LHCN-M2 (cell line): ENCODE data around the gene NLRP5. TPM values are rescaled to one million over a fixed set of nuclear protein-coding genes. Genes with fewer than 3 reads are reported as not detected.
A peak's percentile ranks its signal among the peaks of the same experiment; 100 is the strongest.
"Not testable (repeated sequence)": the region's sequence is repeated elsewhere in the genome, so short reads cannot be mapped to it uniquely, and the experiment has no call there.

ENCODE experiments used
- DNase-seq: peaks from one replicate; pipeline ENCODE4 v3.0.0-alpha.2; 2012; ENCODE audit warnings: low read depth
- total RNA-seq: library from RNA; depleted of rRNA; stranded (reverse); fragments of >200 nt; gene quantifications from 2 replicates; pipeline ENCODE4 v1.2.3, GENCODE V29; 2014

The NLRP5 gene
- total RNA-seq, 1 experiment from 2014 or later = not detected

GRCh38 chr19:56076498-56076897 lies 89.9 kb downstream of the NLRP5 start:
- DNase-seq = peak; percentile 46

GRCh38 chr19:56079609-56080008 lies 93.0 kb downstream of the NLRP5 start:
- no peak for DNase-seq

- DNase-seq = peak; percentile 76
These were observed 94.3 kb downstream of the NLRP5 start for GRCh38 chr19:56080669-56081401.

GRCh38 chr19:56083668-56084067 lies 97.1 kb downstream of the NLRP5 start:
- DNase-seq = no peak

- no peak for DNase-seq
These were observed 98.4 kb downstream of the NLRP5 start for GRCh38 chr19:56084835-56085536.

GRCh38 chr19:56085571-56086275 lies 99.1 kb downstream of the NLRP5 start:
- no peak for DNase-seq

GRCh38 chr19:56086671-56087430 lies 100.3 kb downstream of the NLRP5 start:
- no peak for DNase-seq

- no peak for DNase-seq
These were observed 101.3 kb downstream of the NLRP5 start for GRCh38 chr19:56087647-56088496.

- no peak for DNase-seq
These were observed 102.1 kb downstream of the NLRP5 start for GRCh38 chr19:56088497-56089215.

- DNase-seq = no peak
These were observed 102.8 kb downstream of the NLRP5 start for GRCh38 chr19:56089344-56089743.

GRCh38 chr19:56091066-56091490 lies 104.5 kb downstream of the NLRP5 start:
- peak; percentile 46 for DNase-seq

GRCh38 chr19:56091751-56092546 lies 105.4 kb downstream of the NLRP5 start:
- no peak for DNase-seq

- no peak for DNase-seq
These were observed 106.4 kb downstream of the NLRP5 start for GRCh38 chr19:56092685-56093631.

GRCh38 chr19:56094449-56094848 lies 107.9 kb downstream of the NLRP5 start:
- no peak for DNase-seq

GRCh38 chr19:56096665-56097064 lies 110.1 kb downstream of the NLRP5 start:
- DNase-seq = no peak

GRCh38 chr19:56097306-56097705 lies 110.7 kb downstream of the NLRP5 start:
- no peak for DNase-seq

- no peak for DNase-seq
These were observed 111.2 kb downstream of the NLRP5 start for GRCh38 chr19:56097776-56098175.

- DNase-seq = not testable (repeated sequence)
These were observed 111.7 kb downstream of the NLRP5 start for GRCh38 chr19:56098237-56098636.
